OCI-M2 (cell line): Measurements from ENCODE around the gene IGF1.

ENCODE experiments used
- DNase-seq: peaks from one replicate; lab custom pipeline; 2025; ENCODE audit not compliant: unreplicated experiment; lab: John Stamatoyannopoulos, UW

IGF1 gene

DNA sequence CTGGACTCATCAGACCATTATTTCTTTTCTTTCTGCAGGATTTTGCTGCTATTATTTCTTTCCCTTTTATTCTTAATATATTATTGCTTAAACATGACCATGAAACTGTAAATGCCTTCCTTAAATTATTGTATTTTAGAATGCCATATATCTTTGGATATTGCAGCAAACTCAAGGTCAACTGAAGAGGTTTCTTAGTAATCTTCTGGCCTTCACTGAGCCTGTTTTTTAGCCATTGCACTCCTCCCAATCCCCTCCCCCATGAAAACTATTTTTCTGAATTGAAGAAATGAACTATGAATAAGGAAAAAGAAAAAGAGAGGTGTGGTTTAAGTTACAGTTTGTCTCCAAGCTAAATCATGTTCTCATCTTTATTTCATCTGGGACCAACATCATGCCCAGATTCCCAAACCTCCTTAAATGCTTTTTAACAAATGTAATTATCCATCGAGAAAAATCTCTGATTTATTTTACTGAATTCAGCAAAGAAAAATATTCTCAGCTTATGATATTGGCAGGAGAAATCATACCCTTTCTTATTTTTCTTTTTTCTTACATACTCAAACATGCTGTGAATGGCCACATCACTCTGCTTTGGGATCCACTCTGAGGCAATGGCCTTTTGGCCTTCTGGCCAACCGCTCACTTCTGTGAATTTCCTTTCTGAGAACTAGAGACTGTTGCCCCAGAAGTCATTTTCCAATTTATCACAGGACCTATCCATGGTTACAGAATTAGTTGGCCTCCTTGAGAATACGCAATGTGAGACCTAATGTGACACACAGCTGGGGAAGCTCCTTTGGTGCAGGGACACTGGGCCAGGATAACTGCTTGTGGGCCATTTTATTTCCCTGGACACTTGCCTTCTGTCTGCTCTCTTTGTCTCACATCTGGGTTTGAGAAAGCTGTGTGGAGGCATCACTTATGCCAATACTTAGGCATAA lies 50.9 kb downstream of the IGF1 start:
- no peak for DNase-seq

DNA sequence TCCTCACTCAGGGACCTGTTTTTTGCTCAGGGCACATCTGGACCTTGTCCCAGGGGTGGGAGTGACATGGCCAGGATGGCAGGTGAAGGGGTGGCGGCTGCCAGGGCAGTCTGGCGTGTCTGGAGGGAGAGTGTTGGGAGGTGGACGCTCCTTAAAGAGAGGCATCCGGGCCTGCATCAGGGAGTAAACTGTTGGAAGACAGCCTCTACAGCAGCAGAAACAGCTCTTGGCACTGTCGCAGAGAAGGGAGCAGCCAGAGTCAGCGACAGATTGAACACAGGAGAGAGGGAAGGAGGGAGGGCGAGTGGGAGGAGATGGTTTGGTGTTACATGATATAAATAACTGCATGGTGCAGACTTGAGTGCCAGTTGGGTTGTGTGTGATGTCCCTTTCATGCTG lies 52.8 kb downstream of the IGF1 start:
- no peak for DNase-seq

DNA sequence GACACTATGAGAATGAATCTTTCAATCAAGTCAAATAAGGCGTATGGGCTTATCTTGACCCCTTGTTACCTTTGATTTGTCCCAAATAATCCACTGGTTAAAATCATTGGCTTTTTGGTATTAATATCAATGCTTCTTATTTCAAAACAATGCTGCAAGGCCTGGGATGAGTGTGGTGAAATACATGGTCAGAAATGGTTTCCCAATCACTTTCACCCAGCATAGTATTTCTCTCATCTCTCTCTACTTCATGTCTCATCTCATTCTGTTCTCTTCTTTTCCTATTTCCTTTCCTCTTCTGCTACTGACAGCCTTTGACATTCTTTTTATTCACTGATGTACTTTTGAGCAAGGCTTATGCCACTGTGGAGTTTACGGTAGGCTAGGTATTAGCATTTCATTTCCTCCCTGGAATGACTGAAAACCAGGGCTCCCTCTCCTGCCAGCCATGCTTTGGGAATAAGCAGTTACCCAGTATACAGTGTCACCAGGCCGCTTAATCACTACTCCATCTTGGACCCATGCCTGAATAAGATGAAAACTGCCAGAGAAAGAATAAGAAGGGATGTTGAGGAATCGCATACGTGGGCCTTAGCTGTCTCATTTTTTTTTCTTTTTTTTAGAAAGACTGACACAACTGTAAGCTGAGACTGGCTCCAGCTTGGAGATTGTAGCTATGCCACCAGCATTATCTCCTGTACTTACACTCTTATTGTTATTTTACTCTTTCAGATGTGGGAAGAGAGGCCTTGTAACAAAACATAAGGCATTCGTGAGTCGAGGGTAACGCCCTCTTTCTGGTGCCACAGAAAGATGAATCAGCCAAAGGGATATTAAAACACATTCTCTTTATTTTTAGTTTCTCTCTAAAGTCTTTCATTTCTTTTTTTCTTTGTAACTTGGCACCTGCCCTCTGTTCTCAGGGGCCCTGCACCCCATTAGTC lies 53.5 kb downstream of the IGF1 start:
- no peak for DNase-seq

DNA sequence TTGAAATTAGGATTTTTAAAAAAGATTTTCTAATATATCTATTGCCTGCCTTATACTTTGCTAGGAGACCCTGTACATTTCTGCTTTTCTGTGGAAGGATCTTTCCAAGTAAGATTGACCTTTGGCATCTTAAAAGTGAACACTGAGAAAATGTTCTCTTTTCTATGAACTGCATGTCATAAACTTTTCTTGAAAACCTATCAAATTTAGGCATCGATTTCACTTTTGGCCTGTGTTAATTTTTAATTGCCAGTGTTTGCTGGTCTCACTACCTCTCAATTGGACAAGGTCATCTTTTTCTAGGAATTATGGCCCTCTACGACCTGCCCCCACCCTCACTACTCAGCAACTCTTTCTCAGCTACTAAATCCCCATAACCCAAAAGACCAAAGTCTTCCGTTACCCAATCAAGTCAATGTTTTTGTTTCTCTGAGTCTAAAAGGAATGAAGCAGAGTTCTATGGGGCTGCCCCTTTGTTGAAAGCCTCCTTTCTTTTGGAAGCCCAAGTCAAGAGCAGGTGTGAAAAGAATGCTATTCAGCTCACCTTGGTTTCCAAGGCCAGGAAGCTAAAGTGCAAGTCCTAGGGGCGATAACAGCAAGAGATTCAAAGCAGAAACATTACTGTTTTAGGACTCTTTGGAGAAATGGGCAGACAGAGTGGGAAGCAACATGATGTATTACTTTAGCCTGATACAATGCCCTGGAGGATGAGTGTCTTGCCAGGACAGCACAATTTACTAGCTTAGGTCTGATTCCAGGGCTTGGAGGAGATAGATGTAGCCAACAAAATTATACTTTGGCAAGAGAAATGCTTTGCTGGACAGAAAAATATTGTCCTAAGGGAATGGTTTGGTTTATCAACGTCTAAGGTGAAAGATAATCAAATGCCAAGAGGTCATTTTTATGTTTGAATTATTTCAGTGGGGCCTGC lies 55.0 kb downstream of the IGF1 start:
- no peak for DNase-seq

DNA sequence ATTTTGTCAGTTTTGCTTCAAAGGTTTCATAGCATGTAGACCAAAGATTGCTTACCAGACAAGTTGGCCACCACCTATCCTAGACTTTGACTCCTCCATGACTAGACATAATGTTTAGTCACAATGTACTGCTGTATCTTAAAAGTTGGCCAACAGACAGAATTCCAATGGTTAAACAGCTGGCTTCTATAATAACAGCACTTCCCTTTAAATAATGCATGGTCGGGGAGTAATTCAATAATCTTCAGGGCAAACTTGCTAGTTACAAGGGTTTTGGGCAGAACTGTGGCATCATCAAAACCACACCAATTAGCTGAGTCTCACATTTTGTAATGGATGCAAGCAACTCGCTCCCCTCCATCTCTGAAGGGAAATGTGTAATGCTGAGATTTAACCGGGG lies 56.9 kb downstream of the IGF1 start:
- no peak for DNase-seq

DNA sequence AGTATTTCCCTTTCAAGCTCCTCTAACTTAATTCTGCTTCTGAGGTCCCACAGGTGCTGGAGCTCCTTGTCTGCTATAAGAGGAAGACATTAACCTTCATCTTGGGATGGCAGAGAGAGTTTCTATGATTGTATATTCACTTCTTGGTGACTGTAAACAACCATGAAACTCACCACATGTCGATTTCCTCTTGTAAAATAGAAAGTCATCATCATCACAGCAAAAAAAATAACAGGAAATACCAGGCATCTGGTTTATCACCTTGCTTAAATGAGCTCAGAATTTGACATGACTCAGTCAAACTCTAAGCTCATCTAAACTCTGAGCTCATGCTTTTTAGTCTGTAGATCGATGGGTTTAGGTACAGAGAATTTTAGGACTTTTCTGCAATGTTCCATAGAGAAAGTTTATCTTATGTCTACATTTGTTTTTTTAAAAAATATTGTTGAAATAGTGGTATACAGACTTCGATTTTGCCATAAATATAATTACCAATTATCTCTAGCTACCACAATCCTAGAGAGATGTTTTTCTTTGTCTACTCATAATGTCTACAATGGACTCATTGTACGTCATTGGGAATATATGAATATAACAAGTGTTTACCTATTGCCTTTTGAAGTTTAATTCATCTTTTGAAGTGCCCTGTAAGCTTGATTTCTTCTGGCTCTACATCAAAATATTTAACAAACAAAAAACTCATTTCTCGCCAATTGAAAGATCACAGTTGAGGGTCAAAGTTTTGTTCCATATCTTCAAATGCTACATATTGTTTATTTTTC lies 58.4 kb downstream of the IGF1 start:
- DNase-seq = no peak

DNA sequence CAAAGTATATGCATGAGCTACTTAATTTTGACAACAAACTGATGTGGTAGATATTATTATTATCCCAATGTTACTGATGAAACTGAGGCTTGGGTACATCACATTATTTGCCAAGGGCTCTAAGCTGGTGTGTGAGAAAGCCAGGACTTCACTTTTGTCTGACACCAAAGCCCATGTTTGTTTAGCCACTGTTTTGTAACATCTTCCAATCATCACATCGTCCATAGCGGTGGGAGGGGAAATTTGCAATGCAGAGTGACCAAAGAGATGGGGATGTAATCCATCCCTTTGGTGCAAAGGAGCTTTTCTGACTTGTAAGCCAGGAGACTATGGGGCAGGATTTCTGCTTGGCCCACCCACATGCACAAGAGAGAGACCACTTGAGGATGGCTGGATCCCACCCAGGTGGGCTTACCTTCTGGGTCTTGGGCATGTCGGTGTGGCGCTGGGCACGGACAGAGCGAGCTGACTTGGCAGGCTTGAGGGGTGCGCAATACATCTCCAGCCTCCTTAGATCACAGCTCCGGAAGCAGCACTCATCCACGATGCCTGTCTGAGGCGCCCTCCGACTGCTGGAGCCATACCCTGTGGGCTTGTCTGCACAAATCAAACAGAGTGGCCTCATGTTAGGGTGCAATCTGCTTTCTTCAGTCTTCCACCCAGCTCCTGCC lies 61.1 kb downstream of the IGF1 start:
- no peak for DNase-seq

DNA sequence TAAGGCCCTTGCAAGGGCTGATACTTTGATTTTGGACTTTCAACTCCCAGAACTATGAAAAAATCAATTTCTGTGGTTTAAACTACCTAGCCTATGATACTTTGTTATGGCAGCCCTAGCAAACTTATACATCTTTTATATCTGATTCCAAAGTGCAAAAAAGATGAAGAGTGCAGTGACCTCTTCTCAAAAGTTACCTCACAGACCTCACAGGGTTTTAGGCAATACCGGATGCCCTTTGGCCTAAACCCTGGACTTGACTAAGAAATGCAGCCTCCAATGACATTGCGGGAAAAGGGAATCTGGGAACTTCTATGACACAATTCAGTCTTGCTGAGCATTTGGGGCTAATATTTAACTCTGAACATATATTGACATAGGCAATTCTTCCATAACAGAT lies 63.3 kb downstream of the IGF1 start:
- DNase-seq = no peak

DNA sequence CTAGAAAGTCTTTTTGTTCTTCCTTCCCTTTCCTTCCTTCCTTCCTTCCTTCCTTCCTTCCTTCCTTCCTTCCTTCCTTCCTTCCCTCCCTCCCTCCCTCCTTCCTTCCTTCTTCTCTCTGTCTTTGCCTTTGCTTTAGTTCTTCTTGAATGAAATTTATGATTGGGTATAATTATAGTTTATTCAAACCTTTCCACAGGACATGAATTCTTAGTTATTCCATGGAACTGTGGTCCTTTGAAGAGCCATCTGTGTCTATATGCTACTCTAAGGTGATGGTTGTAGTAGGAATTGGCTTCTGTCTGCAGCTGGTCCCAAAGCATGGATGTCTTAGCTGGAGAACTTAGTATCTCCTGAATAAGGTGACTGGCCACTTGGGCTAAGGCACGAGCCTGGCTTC lies 64.8 kb downstream of the IGF1 start:
- DNase-seq = no peak

DNA sequence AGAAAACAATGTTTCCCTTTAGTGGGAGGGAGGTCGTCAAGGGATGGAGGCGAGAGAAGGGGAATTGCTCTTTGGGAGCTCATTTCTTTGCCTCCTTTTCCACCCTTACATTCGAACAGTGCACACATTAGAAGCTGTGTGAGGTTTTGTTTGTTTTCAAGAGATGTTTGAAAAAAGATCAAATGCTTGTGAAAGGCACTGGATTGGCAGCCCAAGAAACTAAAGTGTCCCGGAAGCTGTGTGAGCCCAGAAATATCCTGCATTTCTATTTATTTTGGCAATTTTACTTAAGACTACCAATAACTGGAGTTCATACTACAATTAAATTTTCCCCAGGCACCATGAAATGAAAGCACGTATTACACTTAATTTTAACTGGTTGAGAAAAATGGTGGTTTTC lies 67.0 kb downstream of the IGF1 start:
- DNase-seq = no peak

DNA sequence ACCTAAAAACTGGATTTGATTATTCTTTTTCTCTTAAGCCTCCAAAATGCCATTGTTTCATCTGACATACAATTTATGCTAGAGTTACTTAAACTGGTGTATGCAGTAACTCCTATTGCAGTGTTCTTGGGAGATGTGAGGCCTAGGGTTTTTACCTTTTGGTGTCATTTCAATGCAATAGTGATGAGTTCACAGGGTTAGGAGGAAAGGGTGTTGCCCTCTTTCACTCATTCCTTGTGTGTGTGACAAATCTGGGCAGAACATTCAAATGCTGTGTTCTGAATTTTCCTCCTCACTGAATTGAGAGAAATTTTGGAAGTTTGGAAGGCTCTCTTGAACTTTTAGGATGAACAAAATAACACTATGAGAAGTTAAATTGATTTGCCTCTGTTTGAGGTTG lies 69.9 kb downstream of the IGF1 start:
- no peak for DNase-seq

DNA sequence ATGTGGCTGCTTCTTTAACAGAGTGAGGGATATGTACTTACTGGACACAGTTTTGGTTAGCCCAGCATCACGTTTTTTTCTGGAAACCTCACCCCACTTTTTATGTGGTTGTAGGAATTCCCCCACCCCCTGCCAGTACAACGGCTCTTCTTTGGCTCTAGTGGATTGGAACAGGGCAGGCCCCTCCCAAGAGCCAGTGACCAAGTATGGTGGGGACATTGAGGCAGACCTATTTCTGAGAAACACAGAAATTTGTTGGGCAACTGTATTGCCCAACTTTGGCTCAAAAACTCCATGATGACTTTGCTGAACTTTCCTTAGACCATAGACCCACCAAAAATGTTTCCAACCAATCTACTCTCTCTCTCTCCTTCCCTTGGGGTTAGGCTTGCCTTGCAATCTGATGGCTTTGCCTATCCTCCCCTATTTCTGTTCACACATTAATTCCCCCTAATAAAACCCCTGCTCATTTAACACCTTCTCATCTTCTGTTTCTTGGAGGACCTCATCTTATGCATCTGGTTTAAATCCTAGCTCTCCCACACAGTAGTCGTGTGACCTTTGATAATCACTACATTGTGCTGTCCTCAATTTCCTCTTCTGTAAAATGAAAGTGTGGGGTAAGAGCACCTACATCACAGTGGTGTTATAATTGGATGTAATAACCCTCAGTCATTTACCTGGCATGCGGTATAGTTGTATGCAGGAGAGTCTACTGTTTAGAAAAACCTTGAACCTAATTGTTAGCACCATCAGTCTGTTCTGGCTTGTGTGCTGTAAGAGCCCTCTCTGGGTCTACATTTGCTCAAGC lies 71.7 kb downstream of the IGF1 start:
- DNase-seq = no peak

DNA sequence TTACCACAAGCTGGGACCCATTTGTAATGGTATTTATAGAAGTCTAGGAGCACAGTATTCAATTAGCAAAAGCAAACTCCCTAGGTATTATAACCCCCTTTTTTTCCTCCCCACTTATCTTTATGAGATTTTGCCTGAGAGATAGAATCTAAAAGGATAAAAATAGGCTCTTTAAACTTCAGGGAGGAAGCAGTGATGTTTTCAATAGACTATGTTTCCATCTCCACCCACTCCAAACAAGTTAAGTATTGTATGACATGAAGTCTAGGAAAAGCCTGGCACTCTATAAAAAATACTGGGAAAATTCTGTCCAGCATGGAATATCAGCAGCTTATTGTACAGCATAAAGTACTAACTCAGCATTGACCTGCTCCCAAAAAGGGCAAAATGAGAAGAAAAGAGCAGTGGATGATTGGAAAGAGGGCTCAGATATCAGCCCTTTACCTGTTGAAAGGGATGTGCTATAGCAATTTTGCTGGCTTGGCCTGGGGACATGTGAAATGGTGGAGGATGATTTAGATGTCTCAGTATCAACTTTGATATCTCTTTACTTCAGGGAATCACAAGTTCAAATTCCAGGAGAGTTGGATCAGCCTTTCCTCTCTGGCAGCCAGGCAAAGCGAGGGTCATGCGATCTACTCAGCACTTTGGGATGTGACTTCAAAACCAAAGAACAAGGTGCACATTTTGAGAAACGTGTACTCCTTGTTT lies 72.4 kb downstream of the IGF1 start:
- DNase-seq = no peak

DNA sequence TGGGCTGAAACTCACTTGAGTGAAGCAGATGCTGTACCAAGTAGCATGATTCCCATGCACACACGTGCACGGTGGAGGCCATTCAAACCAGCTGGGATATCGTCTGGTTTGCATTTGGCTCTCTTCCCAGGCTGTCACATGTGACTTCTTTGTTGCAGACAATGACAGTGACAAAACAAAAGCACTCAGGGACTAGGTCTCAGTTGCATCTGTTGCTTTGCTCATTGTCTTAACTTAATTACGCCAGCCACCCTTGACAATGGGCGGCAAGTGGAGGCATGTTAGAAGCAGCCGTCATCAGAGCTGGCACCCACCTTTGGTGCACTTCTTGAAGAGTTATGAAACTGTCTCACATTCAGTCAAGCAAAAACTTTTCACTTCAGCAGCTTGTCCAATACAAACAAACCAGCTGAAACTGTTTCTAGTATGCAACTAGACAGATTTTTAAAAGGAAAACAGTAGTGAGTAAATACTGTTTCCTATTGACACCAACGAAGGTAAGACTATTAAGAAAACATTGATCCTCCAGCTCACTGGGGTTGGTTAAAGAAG lies 74.3 kb downstream of the IGF1 start:
- DNase-seq = no peak

DNA sequence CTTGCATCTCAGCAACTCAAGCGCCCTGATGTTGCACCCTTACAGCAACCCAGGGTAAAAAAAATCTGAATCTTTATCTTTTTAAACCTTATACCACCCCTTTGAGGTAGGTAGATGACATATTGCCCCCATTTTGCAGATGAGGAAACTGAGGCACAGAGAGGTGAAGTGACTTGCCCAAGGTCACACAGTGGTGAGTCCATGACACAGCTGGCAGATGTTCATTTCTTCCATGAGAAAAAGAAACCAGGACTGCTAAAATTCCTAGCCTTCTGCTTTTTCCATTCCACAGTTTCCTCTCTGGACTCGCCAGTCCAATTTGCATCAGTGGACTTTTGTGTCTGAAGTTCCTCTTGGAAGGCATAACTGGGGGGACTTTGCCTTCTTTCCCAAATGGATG lies 79.3 kb downstream of the IGF1 start:
- DNase-seq = no peak

DNA sequence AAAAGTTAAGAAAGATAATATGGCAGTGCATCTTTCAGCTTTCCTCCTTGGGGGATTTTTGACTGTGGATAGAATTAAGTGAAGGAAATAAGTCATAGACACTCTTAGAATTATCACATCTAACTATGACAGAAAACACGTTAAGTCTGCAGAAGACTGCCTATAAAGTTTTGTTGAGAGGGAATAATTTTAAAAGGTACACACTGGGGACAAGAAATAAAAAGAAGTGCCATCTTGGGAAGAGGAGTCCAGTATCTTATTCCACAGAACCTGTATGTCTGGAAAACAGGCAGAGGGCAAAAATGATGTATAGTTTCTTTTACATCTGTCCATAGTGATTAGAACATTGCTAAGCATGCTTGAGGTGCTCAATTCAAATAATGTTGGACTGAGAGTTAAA lies 80.7 kb downstream of the IGF1 start:
- no peak for DNase-seq

DNA sequence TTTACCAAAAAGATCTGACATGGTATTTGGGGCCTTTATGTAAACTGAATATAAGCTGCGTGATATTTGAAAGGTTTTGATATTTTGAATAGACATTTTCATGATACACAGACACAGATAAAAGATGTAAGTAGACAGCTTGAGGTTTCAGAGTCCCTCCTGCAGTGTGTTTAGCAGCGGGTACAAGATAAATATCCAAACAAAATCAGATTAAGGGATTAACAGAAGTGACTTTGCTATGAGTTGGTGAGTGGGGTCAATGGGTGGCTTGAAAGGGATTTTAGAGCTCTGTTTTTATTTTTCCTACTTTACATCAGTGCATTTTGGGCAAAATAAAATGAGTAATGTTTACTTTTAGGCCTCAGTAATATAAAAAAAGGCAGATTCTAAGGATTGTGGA lies 84.1 kb downstream of the IGF1 start:
- DNase-seq = no peak

DNA sequence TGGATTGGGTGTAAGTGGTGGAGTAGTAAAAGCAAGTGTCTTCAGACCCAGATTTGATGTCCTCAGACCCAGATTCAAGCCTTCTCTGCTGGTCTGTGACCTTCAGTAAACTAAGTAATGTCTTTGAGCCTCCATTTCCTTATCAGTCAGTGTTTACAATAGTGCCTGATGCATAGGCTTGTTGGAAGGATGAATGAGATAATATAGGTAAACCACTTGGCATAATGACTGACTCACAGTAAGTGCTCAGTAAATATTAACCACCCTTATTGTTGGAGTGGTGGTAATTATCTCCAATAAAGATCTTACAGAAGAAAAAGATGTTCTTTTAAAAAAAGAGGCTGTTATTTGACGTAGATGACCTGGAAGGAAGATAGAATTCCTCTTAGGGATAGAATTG lies 86.2 kb downstream of the IGF1 start:
- DNase-seq = no peak
